Muscle of leg (tissue), 11 donors: ENCODE measurements around the gene ACTL8. TPM values are rescaled to one million over a fixed set of nuclear protein-coding genes. Genes with fewer than 3 reads are reported as not detected.

Source experiments
- DNase-seq: peaks from one replicate; pipeline ENCODE4 v3.0.0; 2013
- H3K27ac ChIP-seq: one replicate; pipeline ENCODE4 v1.5.1; 2013; ENCODE audit warnings: mild to moderate bottlenecking, low read length, control low read depth
- H3K27me3 ChIP-seq: one replicate; pipeline ENCODE4 v1.6.1; 2013; ENCODE audit warnings: low read length; ENCODE audit not compliant: control insufficient read depth, insufficient read depth
- H3K36me3 ChIP-seq: one replicate; pipeline ENCODE4 v1.6.1; 2013; ENCODE audit warnings: low read length; ENCODE audit not compliant: control insufficient read depth, insufficient read depth
- H3K4me1 ChIP-seq: one replicate; pipeline ENCODE4 v1.6.1; 2013; ENCODE audit warnings: low read length; ENCODE audit not compliant: control insufficient read depth, insufficient read depth
- H3K4me3 ChIP-seq: one replicate; pipeline ENCODE4 v1.5.1; 2013; ENCODE audit warnings: low read length, control low read depth
- H3K9me3 ChIP-seq: replicated peaks from 2 replicates; pipeline ENCODE4 v1.6.1; 2013; ENCODE audit warnings: low read depth, low read length; ENCODE audit not compliant: control insufficient read depth
- WGBS: methylation state at CpG from one replicate; pipeline ENCODE4 v1.1.5; 2013; ENCODE audit warnings: missing lambda C conversion rate; ENCODE audit not compliant: insufficient coverage; 5-methylcytosine and 5-hydroxymethylcytosine counted together
- polyA plus RNA-seq, 8 donors: library from polyadenylated mRNA; unstranded; fragments of 120-200 nt; gene quantifications; one replicate each; pipeline versions ENCODE4 v1.2.1 to v1.2.3, GENCODE V29; 2013; ENCODE audit warnings: inconsistent platforms in 1 of 8, low replicate concordance in 1 of 8; ENCODE audit not compliant: insufficient read length in 8 of 8, insufficient read depth in 1 of 8
- total RNA-seq: library from RNA; stranded (reverse); fragments of 120-200 nt; gene quantifications from one replicate; pipeline ENCODE4 v1.2.4, GENCODE V29; 2013

The ACTL8 gene
- total and polyA plus RNA-seq, 9 donors = not detected

DNA sequence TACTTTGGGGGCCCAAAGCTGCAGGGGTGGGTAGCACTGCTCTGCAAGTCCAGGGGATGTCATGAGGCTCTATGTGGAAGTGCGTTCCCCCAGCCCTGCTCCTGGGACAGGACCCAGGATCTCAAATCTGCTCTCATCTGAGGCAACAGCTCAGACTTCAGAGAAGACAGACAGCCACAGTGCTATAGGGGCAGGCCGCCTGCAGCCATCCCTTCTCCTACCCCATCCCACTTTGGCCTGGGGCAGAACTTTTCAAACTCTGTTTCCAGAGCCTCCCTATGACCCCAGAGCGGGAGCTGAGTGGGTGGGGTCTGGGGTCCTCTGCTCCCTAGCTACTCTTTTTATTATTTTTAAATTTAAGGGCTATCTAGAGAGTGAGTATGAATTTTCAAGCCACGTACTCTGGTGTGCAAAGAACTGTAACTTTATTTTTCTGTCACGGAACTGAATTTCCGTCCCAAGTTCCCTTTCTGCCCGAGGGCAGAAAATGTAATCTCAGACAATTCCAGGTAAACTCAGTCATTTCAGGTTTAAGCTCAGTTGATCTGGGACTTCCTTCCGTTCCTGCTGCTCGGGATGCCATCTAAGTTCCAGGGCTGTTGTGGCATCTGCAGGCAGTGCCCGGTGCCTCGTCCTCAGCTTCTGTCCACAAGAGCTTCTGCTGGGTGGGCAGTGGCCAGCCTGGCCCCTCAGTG is 98.3 kb downstream of the ACTL8 start:
- H3K9me3 ChIP-seq = no peaks in the 10 kb centered on the region
- no peak overlapping the region for H3K4me3 ChIP-seq
- no peaks in the 10 kb centered on the region for H3K36me3 ChIP-seq
- H3K27me3 ChIP-seq = no peaks in the 10 kb centered on the region
- no peaks in the 10 kb centered on the region for H3K4me1 ChIP-seq
- 58% methylated on average over 9 of the region's 11 CpGs for WGBS
- no peak overlapping the region for H3K27ac ChIP-seq
- no peak for DNase-seq

DNA sequence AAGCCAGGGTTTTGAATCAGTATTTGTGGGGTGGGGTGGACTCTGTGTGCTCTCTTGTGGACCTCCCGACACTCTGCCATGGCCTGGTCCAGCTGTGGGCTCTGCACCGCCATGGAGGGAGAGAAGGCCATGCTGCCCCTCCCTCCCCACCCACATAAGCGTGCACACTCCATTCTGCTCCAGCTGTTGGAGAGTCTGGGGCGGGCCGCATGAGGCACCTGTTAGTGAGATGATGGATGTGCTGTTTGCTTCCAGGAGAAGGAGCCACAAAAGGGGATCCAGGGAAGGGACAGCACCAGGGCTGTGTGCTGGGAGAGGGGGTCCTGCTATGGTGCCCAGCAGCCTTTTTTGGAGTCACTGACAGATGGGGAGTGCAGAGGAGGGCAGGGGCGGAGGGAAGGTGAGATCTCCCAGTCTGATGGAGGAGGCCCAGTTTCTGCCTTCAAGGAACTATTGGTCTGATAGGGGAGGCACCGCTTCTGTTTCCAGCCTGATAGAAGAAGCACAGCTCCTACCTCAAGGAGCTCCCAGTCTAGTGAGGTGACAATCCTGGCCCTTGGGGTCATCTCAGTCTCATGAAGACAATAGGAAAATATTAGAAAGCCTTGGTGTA is 101.5 kb downstream of the ACTL8 start:
- Histone ChIP-seq H3K36me3 (no peaks in the 10 kb centered on the region), H3K27ac (no peak overlapping the region), H3K4me3 (no peak overlapping the region), H3K9me3 (no peaks in the 10 kb centered on the region), H3K27me3 (peaks cover under 1% of the 10 kb centered on the region), H3K4me1 (no peaks in the 10 kb centered on the region)
- peak; percentile 11 for DNase-seq
- no CpG with 5 or more reads among the region's 7 CpGs for WGBS

DNA sequence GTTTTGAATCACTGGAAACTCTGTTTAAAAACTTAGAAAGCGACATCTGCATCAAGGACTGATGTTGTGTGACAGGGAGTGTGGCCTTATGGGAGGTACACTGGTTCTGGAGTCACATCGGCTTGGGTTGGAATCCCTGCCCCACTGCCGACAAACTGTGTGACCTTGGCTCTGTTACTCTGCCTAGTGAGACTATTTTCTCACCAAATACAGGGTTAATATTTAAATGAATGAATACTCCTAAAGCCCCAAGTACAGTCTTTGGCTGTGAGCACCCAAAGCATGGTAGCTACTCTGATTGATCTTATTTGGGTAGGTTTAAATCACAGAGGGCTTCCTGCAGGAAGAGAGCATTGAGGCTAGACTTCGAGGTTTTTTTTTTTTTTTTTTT is 102.0 kb downstream of the ACTL8 start:
- no peaks in the 10 kb centered on the region for H3K36me3 ChIP-seq
- no peaks in the 10 kb centered on the region for H3K9me3 ChIP-seq
- H3K4me3 ChIP-seq = no peak overlapping the region
- WGBS = 60% methylated on average over 1 of the region's 4 CpGs
- peaks cover 3% of the 10 kb centered on the region for H3K27me3 ChIP-seq
- no peak for DNase-seq
- no peaks in the 10 kb centered on the region for H3K4me1 ChIP-seq
- no peak overlapping the region for H3K27ac ChIP-seq

DNA sequence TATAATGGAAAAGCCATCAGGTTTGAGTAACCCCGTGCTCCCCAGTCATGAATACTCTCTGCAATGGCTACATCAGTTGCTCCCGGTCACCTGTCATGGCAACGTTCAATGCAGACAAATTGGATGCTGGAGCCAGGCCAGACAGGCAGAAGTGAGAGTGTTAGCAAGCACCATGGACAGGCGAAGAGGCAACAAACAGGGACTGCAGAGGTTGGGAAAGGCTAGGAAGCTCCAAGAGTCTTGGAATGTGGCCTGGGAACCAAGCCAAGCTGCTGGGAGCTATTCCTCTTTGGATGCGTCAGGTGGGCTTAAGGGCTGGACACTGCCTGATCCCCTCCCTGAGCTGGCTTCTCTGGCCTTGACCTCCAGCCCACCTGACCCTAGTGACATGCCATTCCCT is 102.9 kb downstream of the ACTL8 start:
- Histone ChIP-seq H3K9me3 (no peaks in the 10 kb centered on the region), H3K4me3 (no peak overlapping the region), H3K4me1 (no peaks in the 10 kb centered on the region), H3K27ac (no peak overlapping the region), H3K36me3 (no peaks in the 10 kb centered on the region), H3K27me3 (peaks cover 3% of the 10 kb centered on the region)
- DNase-seq = peak; percentile 4
- WGBS = 39% methylated on average over 5 of the region's 5 CpGs

DNA sequence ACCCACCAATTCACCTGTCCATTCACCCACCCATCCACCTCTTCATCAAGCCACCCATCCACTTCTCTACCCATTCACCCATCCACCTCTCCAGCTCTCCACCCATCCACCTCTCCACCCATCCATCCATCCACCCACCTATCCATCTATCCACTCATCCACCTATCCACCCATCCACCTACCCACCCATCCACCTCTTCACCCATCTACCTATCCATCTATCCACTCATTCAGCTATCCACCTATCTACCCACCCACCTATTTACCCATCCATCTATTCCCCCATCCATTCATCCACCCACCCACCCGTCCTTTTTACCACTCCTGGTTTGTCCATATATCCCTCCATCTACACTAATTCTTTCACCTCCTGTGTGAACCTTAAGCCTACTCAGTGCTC is 105.7 kb downstream of the ACTL8 start:
- H3K9me3 ChIP-seq = no peaks in the 10 kb centered on the region
- H3K36me3 ChIP-seq = no peaks in the 10 kb centered on the region
- H3K27ac ChIP-seq = no peak overlapping the region
- H3K4me3 ChIP-seq = no peak overlapping the region
- H3K4me1 ChIP-seq = no peaks in the 10 kb centered on the region
- WGBS = 84% methylated on average over 1 of the region's 1 CpG
- DNase-seq = no peak
- H3K27me3 ChIP-seq = peaks cover 3% of the 10 kb centered on the region

DNA sequence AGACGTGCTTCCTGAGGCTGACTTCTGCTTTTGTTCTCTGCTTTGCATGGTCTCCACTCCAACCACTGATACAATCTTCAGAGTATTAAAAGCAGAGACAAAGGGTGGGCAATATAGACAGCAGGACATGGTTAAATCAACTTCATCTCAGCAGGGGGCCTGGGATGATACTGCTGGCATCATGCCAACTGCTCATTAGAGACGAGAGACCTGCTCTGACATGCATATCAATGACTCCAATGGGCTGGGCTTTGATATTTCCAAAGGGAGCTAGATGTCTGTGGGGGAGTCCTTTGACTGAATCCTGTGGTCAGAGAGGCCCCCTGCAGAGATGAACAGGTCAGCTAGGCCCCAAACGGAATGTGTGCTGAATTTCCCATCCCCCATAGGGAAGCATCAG is 106.6 kb downstream of the ACTL8 start:
- no peak overlapping the region for H3K4me3 ChIP-seq
- no peaks in the 10 kb centered on the region for H3K36me3 ChIP-seq
- no peaks in the 10 kb centered on the region for H3K9me3 ChIP-seq
- no CpG with 5 or more reads among the region's 3 CpGs for WGBS
- H3K27ac ChIP-seq = no peak overlapping the region
- H3K4me1 ChIP-seq = no peaks in the 10 kb centered on the region
- H3K27me3 ChIP-seq = peaks cover 3% of the 10 kb centered on the region
- no peak for DNase-seq

DNA sequence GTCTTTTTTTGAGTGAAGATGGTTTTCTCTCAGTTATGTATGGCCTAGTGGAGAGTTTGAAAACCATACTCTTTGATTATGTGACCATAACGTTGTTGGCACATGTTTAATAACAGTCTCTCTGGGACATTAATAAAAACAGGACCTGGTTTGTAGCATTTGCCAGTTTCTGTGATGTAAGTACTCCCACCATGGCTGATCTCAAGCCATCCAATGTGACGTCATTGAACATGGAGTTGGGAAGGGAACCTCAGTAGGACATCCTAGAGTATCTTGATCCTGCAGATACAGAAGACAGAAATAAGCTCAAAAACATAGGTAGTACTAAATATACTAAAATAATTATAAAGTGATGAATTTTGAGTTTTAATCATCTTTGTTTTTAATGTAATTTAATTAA is 107.0 kb downstream of the ACTL8 start:
- Histone ChIP-seq H3K4me3 (no peak overlapping the region), H3K27ac (no peak overlapping the region), H3K9me3 (no peaks in the 10 kb centered on the region), H3K36me3 (no peaks in the 10 kb centered on the region), H3K4me1 (no peaks in the 10 kb centered on the region), H3K27me3 (peaks cover 4% of the 10 kb centered on the region)
- 80% methylated on average over 1 of the region's 2 CpGs for WGBS
- no peak for DNase-seq

DNA sequence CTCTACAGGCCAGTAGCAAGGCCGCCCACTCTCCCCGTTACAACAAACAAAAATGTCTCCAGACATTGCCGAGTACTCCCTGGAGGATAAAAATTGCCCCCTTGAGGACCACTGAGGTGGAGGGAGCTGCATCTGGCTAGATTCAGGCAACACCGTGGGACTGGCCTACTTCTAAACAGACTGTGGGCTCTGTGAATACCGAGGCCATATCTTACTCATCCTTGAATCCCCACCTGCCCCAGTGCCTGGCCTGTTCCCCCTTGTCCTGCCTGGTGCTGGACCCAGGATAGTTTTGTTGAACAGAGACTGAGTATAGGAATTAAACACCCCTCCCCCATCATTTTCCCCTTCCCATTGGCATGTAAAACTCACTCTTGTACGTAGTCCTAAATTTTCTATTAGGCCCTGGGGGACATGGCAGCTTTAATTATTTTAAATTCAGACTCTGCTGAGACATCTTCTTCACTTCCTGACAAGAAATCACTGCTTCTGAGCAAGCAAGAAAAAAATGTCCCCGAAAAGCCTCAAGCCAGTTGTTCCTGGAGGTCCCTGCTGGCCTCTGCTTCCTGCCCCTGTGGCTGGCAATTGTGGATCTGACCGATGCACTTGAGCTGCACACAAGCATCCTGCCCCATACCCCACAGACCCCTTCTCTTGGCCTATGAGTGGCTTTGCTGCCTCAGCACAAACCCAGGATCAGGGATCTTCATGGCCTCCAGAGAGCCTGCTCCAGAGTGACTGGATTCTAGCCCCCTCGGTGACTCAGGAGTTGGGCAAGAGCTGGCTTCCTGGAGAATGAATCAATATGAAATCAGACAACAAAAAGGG is 111.0 kb downstream of the ACTL8 start:
- DNase-seq = no peak
- Histone ChIP-seq H3K27me3 (peaks cover 7% of the 10 kb centered on the region), H3K27ac (no peak overlapping the region), H3K9me3 (no peaks in the 10 kb centered on the region), H3K4me3 (no peak overlapping the region), H3K36me3 (no peaks in the 10 kb centered on the region), H3K4me1 (no peaks in the 10 kb centered on the region)
- 36% methylated on average over 3 of the region's 9 CpGs for WGBS

DNA sequence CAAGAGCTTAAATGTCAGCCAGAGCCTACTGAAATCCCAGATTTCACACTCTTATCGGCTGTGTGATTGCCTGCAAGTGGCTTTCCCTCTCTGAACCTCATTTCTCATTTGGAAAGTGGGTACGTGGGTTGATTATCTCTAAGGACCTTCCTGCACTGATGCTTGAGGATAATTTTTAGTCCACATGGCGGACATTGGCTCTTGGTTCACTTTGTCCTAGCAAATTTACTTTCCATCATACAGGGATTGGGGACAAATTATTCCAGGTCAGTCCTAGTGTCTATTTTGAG is 111.6 kb downstream of the ACTL8 start:
- no peak overlapping the region for H3K4me3 ChIP-seq
- H3K27ac ChIP-seq = no peak overlapping the region
- no peak for DNase-seq
- no peaks in the 10 kb centered on the region for H3K4me1 ChIP-seq
- no CpG with 5 or more reads among the region's 3 CpGs for WGBS
- no peaks in the 10 kb centered on the region for H3K9me3 ChIP-seq
- no peaks in the 10 kb centered on the region for H3K36me3 ChIP-seq
- H3K27me3 ChIP-seq = peaks cover 6% of the 10 kb centered on the region

DNA sequence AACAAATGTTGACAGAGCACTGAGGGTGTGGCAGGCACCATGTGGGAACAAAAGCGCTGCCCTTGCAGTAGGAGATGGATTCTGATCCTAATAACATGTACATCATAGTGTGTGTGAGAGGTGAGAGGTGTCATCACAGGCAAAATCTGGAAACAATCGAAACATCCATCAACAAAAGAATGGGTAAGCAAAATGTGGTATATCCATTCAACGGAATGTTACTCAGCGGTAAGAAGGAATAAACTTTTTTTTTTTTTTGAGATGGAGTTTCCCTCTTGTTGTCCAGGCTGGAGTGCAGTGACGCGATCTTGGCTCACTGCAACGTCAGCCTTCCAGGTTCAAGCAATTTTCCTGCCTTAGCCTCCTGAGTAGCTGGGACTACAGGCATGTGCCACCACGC is 112.3 kb downstream of the ACTL8 start:
- H3K9me3 ChIP-seq = no peaks in the 10 kb centered on the region
- no peak for DNase-seq
- peaks cover 4% of the 10 kb centered on the region for H3K27me3 ChIP-seq
- H3K27ac ChIP-seq = no peak overlapping the region
- H3K36me3 ChIP-seq = no peaks in the 10 kb centered on the region
- WGBS = 100% methylated on average over 1 of the region's 8 CpGs
- H3K4me3 ChIP-seq = no peak overlapping the region
- no peaks in the 10 kb centered on the region for H3K4me1 ChIP-seq
